AG09309 (cell line): ENCODE data around the gene CHRM3.

Experiments
- DNase-seq: peaks from one replicate; pipeline ENCODE4 v3.0.0-alpha.2; 2010; ENCODE audit warnings: low read depth
- H3K4me3 ChIP-seq: 2 replicates; pipeline ENCODE4 v1.5.1; 2011; ENCODE audit warnings: mild to moderate bottlenecking, low read depth, low read length, moderate library complexity; ENCODE audit not compliant: control insufficient read depth
- TF ChIP-seq, protein P1 (sequence below): IDR thresholded peaks from 2 replicates; pipeline ENCODE4 v1.5.1; 2011; ENCODE audit warnings: mild to moderate bottlenecking, low read depth, low read length, inconsistent platforms; ENCODE audit not compliant: insufficient read depth, control insufficient read depth; ENCODE audit errors: missing control alignments

Gene CHRM3

DNA sequence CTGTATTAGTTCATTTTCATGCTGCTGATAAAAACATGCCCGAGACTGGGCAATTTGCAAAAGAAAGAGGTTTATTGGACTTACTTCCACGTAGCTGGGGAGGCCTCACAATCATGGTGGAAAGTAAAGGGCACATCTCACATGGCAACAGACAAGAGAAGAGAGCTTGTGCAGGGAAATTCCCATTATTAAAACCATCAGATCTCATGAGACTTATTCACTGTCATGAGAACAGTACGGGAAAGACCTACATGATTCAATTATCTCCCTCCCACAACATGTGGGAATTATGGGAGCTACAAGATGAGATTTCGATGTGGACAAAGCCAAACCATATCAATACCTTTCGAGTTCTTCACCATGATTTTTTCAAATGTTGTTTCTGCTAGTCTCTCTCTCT, 3.7 kb upstream of the CHRM3 start:
- TF ChIP-seq, protein P1, sequence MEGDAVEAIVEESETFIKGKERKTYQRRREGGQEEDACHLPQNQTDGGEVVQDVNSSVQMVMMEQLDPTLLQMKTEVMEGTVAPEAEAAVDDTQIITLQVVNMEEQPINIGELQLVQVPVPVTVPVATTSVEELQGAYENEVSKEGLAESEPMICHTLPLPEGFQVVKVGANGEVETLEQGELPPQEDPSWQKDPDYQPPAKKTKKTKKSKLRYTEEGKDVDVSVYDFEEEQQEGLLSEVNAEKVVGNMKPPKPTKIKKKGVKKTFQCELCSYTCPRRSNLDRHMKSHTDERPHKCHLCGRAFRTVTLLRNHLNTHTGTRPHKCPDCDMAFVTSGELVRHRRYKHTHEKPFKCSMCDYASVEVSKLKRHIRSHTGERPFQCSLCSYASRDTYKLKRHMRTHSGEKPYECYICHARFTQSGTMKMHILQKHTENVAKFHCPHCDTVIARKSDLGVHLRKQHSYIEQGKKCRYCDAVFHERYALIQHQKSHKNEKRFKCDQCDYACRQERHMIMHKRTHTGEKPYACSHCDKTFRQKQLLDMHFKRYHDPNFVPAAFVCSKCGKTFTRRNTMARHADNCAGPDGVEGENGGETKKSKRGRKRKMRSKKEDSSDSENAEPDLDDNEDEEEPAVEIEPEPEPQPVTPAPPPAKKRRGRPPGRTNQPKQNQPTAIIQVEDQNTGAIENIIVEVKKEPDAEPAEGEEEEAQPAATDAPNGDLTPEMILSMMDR = no peak
- no peak for DNase-seq
- H3K4me3 ChIP-seq = no peak overlapping the region

DNA sequence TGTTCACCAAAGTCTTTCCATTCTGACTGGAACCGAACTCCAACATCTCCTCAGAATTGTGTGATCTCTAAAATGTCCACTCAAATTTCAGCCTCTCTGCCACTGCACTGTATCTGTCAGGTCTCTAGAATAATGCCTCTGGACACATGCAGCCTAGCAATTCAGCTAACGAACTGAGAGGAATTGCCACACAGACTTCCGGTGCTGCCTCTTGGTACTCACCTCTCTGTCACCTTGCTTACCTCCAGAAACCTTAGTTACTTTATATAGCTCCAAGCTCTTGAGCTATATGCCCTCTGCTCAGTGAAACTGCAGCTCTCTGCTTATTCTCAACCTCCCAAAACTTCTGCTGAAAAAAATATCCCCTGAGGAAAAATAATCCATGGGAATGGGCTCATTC, 2.7 kb upstream of the CHRM3 start:
- DNase-seq = no peak
- no peak overlapping the region for H3K4me3 ChIP-seq
- TF ChIP-seq, protein P1 = no peak

DNA sequence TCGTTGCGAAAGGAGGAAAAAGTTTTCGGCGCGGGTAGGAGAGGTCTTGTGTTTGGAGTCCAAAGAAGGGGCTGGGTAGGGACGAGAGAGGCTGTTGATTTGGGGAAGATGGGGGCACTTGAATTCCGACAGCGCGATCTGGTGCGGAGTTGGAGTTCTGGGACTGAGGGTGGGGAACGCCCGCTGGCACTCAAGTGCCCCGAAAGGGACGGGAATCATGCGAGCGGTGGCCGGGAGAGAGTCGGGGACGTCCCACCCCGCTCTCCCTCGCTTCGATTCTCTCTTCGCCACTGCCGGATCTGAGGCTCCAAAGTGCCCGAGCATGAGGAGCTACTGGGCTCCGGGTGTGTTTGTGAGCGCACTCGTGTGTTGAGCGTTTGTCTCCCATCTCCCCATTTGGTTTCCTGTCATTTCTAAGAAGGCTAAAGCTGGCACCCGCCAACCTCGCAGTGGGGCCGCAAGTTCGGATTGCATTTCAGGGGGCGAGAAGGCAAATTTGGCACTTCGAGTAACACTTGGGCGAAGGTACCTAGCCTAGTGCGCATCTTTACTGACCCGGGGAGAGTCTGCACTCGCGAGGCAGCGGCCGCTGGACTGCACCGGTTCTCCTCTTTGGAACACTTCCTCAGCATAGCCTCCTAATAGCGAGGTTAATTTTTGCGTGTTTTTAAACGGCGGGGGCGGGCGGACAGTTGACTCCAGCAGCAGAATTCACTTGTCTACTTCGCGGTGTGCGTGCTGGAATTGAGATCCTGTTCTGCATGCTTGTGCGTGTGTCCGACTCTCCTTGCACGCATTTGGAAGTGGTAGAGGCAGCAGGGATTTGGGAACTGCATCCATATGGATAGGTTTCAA, 1.2 kb downstream of the CHRM3 start:
- H3K4me3 ChIP-seq = peak overlapping the region; percentile 61
- no peak for DNase-seq
- TF ChIP-seq, protein P1 = no peak

DNA sequence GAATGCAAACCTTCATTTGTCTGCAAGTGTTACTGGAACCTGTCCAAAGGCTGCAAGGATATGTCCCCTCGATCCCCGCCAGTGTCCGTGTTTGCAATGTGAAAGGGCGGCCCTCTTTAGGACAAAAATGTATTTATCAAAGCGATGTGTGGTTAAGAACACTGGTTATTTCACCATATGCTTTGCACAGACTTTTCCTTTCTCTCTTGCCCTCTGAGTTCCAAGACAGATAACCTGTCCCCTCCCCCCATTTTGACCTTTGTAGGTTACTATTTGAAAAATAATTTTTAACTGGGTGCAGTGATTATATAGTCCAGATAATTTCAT, 1.8 kb downstream of the CHRM3 start:
- DNase-seq = no peak
- peak overlapping the region; percentile 61 for H3K4me3 ChIP-seq
- TF ChIP-seq, protein P1 = no peak

DNA sequence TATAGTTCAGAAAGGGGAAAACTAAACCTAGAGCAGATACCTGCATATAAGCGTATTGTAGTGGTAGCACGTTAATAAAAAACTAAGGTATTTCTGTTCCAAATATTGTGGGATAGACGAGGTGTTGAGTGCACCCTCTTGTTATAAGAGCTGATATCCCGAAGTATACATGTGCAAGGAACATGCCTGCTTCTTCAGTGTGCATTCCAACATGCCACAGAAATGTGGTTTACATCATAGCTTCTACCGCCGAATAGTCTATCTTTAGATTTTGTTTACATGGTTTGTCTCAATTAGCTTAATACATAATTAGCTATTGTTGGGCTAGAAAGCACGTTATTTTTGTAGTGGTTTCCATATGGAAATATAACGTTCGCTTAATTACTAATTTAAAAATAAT, 2.2 kb downstream of the CHRM3 start:
- TF ChIP-seq, protein P1 = no peak
- no peak for DNase-seq
- H3K4me3 ChIP-seq = no peak overlapping the region; the same call in 1 of the 2 replicates

DNA sequence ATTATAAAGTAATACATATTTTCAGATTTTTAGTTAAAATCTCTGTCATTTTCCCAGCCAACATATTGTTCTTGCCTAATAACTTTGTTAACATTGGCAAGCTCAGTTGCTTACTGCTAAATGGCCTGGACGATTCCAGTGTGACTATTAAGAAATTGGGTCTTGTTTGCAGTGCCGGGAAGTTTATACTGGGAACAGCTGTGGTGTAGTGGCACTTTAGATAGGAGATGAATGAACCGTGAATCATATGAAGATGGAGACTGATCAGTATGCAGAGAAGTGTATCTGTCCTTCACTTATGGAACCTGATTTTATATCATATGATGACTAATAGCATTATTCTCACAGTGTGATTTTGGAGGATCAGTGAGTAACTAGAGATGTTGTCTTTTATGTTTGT, 3.3 kb downstream of the CHRM3 start:
- no peak for DNase-seq
- TF ChIP-seq, protein P1 = no peak
- no peak overlapping the region for H3K4me3 ChIP-seq

DNA sequence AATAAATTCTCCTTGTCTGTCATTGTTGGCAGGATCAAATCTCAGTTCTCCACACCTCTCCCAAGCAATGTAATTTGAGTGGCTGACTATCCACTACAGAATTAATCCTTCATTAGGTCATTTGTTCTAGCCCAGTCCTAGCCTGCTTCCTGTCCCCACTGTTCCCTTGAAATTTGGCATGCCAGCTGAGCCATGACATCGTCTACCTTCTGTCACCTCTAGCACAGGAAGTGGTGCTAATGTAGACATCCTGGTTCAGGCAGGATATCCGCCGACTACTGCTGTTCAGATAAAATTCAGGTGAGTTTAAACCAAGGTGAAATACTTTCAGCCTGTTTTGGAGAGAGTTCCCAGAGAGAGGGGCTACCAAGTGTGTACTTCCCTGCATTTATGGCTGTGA, 5.9 kb downstream of the CHRM3 start:
- DNase-seq = no peak
- TF ChIP-seq, protein P1 = no peak
- H3K4me3 ChIP-seq = no peak overlapping the region
